Parietal lobe (tissue), 1 donor: ENCODE data around the gene SYCE1L. TPM values are rescaled to one million over a fixed set of nuclear protein-coding genes. Genes with fewer than 3 reads are reported as not detected.

Experiments used
- total RNA-seq: library from RNA; depleted of rRNA; stranded (reverse); fragments of >200 nt; gene quantifications from one replicate; pipeline ENCODE4 v1.2.3, GENCODE V29; 2014

Gene SYCE1L, protein sequence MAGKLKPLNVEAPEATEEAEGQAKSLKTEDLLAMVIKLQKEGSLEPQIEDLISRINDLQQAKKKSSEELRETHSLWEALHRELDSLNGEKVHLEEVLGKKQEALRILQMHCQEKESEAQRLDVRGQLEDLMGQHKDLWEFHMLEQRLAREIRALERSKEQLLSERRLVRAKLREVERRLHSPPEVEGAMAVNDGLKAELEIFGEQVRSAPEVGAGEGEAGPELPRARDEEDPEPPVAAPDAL
- 2.8 TPM for total RNA-seq

GRCh38 chr16:77199211-77199610, at the start of gene SYCE1L:
TSS of gene SYCE1L (plus strand) at chr16:77199408. CDS start at chr16:77199452, 44 bp downstream.

GRCh38 chr16:77190478-77191258, 8.5 kb upstream of the SYCE1L start, which contains the start of gene MON1B:
TSS of gene MON1B (plus strand) at chr16:77191190. CDS start at chr16:77191486, 296 bp downstream.

Other genes with a start within 250 kb of the SYCE1L start
- gene MON1B, start 8.2 kb upstream of the SYCE1L start, total RNA-seq: 11.0 TPM
- 0.94 TPM for gene ADAMTS18, start 235.6 kb downstream of the SYCE1L start, total RNA-seq